ENCODE results near the gene GLRA1. TPM values are rescaled to one million over a fixed set of nuclear protein-coding genes. Genes with fewer than 3 reads are reported as not detected.

The GLRA1 gene
- total RNA-seq, 1 donor = not detected

DNA sequence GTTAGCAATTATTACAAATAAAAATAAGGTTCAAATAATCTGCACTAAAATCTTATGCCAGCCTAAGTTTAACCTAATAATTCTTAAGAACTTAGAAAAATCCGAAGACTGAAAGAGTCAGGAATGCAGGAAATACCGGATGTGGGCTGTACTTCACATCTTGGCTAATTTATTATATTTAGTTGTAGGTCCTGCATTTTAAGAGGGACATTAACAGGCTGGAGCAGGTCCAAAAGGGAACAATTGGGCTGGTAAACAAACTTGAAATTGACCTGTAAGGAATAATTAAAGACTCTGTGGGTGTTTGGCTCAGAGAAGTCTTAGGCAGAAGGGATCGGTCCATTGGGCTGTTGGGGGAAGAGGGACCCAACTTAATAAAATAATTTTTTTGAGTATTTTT lies 18.4 kb downstream of the GLRA1 start:
- no peak overlapping the region for H3K4me3 ChIP-seq (ENCODE audit: low read depth, low read length)
- TF ChIP-seq, protein P1, sequence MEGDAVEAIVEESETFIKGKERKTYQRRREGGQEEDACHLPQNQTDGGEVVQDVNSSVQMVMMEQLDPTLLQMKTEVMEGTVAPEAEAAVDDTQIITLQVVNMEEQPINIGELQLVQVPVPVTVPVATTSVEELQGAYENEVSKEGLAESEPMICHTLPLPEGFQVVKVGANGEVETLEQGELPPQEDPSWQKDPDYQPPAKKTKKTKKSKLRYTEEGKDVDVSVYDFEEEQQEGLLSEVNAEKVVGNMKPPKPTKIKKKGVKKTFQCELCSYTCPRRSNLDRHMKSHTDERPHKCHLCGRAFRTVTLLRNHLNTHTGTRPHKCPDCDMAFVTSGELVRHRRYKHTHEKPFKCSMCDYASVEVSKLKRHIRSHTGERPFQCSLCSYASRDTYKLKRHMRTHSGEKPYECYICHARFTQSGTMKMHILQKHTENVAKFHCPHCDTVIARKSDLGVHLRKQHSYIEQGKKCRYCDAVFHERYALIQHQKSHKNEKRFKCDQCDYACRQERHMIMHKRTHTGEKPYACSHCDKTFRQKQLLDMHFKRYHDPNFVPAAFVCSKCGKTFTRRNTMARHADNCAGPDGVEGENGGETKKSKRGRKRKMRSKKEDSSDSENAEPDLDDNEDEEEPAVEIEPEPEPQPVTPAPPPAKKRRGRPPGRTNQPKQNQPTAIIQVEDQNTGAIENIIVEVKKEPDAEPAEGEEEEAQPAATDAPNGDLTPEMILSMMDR (IDR thresholded peaks at IDR 0.05; ENCODE audit: insufficient read depth, low read length) = no peak
- no peak for DNase-seq (ENCODE audit: low read depth)

DNA sequence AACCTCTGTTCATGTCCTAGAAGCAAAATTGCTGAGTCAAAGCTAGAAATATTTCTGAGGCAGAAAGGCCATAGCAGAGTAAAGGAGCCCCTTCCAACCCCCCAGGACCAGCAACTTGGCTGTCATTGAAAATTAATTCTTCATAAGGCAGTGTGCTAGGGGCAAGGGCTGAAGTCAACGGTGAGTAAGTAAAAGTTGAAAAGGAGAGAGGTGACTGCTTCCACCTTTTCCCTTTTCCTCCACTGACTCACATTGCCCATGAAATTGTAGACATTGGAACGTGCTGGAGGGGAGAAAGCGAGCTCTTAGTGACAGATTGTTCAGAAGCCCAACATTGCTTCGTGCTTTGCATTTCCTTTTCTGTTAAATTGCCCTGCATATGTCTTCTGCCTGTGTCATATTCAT lies 19.1 kb downstream of the GLRA1 start:
- no peak overlapping the region for H3K4me3 ChIP-seq (ENCODE audit: low read depth, low read length)
- DNase-seq (ENCODE audit: low read depth) = no peak
- TF ChIP-seq, protein P1 (IDR thresholded peaks at IDR 0.05; ENCODE audit: insufficient read depth, low read length) = no peak

DNA sequence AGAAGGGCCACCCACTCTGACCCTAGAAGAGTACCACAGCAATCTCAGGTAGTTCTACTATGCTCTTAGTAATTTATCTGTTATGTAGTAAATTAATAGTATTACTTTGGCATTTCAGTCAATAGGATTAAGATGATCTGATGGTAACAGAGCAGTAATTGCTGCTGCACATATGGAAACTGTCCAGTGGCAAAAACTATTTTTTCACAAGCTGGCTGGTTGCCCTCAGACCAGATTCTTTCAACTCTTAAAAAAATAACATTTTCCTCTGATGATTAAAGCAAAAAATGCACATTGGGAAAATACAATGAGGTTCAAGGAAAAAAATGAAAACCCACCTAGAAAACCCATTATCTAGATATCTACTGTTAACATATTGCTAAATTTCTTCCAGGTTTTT lies 19.7 kb downstream of the GLRA1 start:
- no peak overlapping the region for H3K4me3 ChIP-seq (ENCODE audit: low read depth, low read length)
- no peak for DNase-seq (ENCODE audit: low read depth)
- TF ChIP-seq, protein P1 (IDR thresholded peaks at IDR 0.05; ENCODE audit: insufficient read depth, low read length) = no peak

DNA sequence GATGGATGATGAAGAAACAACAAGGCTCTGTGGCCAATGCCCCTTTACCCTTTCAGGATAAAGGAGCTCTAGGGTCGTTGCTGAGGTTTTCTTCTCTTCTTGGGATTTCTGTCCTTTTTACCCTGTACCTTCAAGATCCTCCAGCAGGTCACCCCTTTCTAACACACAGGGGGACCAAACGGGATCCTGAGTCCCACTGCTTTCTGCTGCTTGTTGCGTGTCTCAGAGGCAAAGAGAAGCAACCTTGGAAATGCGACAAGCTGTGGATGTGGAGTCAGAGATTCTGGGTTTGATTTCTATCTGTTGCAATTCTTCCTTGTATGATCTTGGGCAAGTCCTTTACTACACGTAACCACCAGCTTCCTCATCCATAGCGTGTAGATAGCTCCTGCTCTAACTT lies 20.5 kb downstream of the GLRA1 start:
- no peak overlapping the region for H3K4me3 ChIP-seq (ENCODE audit: low read depth, low read length)
- no peak for DNase-seq (ENCODE audit: low read depth)
- TF ChIP-seq, protein P1 (IDR thresholded peaks at IDR 0.05; ENCODE audit: insufficient read depth, low read length) = no peak

DNA sequence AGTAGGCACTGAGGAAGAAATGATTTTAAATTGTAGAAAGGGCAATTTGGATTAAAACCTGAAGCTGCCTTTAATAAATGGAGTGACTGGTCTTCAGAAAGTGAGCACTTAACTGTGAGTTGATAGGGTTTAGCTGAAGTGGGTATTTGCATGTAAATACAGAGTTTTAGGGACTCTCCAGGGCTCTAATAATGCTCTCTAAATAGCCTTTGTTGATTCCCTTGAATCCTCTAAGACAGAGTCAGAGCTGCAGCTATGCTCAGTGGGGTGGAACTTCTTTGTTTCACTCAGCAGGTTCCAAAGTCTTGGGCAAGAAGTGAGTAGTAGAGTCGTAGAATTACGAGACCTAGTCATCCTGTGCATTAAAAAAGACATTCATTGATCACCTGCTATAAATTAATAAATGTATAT lies 21.4 kb downstream of the GLRA1 start:
- TF ChIP-seq, protein P1 (IDR thresholded peaks at IDR 0.05; ENCODE audit: insufficient read depth, low read length) = no peak
- DNase-seq (ENCODE audit: low read depth) = no peak
- H3K4me3 ChIP-seq (ENCODE audit: low read depth, low read length) = no peak overlapping the region

DNA sequence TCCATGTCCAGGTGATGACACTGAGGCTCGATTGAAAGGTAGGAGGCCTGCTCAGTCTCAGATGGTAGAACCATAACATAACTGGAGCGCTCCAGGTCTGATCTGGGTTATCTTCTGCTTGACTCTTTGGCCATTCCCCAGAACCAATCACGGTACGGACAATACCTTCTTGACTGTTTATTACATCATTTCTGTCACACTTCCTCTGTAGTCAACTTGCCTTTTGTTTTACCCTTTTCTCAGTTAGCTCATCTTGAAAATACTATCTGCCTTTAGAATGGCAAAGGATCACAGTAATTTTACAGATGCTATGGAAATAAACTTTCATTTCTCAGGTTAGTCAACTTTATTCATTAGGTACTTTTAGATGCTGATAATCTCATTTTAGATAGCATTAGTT lies 22.4 kb downstream of the GLRA1 start:
- TF ChIP-seq, protein P1 (IDR thresholded peaks at IDR 0.05; ENCODE audit: insufficient read depth, low read length) = no peak
- H3K4me3 ChIP-seq (ENCODE audit: low read depth, low read length) = no peak overlapping the region
- no peak for DNase-seq (ENCODE audit: low read depth)

DNA sequence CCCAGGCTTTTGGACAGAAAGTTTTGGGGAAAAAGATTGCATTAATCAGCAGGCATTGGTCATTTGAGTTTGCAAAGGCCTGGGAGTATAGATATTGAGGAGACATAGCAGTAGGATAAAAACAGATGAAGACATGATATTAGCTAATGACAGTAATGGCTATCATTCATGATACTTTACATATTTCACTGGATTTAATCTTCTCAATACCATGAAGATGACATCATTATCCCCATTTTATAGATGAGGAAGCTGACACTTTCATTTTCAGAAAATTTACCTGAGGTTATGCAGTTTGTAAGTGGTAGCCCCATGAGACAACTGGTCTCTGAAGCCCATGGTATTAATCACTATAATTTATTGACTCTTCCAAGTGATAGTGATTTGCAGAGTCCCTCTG lies 23.0 kb downstream of the GLRA1 start:
- no peak for DNase-seq (ENCODE audit: low read depth)
- no peak overlapping the region for H3K4me3 ChIP-seq (ENCODE audit: low read depth, low read length)
- TF ChIP-seq, protein P1 (IDR thresholded peaks at IDR 0.05; ENCODE audit: insufficient read depth, low read length) = no peak

Measured in fibroblast of the aortic adventitia (primary cell).